ENCODE measurements around the gene TIGAR.

DNA sequence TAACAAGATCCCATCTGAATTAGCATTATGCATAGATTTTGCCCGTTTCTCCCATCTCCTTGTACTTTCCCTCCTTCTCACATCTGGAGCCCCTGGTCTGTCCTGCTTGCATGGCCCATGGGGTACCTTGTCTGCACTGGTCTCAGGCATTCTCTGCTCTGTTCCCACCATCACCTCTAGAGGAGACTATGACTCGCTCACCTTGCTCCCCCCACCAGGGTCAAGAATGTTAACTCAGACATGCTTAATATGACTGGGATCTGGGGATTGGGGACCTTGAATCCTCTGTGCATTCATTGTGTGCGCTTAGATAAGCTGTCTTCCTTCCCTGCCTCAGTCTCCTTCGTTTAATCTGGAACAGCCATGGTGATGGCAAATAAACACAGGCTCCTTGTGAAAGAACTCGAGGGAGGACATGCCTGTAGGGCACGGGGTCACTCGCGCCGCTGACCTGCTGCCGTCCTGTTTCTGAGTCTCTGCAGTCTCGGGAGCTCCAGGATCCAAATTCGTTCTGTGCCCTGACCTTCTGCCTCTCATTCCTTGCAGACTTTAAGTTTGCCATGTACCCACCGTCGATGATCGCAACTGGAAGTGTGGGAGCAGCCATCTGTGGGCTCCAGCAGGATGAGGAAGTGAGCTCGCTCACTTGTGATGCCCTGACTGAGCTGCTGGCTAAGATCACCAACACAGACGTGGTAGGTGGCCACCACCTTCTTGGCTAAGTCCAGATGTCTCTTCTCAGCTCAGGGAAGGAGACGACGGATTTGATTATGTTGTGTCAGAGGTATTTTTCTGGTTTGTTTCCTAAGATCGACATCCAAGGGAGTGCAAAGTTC is 32.5 kb upstream of the TIGAR start:
- TF ChIP-seq EZH2phosphoT487 (IDR thresholded peaks at IDR 0.05; ENCODE audit: borderline replicate concordance, low read length): no peak
- TF ChIP-seq, protein P1, sequence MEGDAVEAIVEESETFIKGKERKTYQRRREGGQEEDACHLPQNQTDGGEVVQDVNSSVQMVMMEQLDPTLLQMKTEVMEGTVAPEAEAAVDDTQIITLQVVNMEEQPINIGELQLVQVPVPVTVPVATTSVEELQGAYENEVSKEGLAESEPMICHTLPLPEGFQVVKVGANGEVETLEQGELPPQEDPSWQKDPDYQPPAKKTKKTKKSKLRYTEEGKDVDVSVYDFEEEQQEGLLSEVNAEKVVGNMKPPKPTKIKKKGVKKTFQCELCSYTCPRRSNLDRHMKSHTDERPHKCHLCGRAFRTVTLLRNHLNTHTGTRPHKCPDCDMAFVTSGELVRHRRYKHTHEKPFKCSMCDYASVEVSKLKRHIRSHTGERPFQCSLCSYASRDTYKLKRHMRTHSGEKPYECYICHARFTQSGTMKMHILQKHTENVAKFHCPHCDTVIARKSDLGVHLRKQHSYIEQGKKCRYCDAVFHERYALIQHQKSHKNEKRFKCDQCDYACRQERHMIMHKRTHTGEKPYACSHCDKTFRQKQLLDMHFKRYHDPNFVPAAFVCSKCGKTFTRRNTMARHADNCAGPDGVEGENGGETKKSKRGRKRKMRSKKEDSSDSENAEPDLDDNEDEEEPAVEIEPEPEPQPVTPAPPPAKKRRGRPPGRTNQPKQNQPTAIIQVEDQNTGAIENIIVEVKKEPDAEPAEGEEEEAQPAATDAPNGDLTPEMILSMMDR (conservative IDR thresholded peaks at IDR 0.05; ENCODE audit: low read depth, low read length): no peak
- no peak for TF ChIP-seq EZH2 (IDR thresholded peaks at IDR 0.05; ENCODE audit: low read length, unreplicated experiment)

Data from PC-3 (cell line).